WTC11 (cell line): ENCODE results near the gene CFAP299. TPM values are rescaled to one million over a fixed set of nuclear protein-coding genes. Genes with fewer than 3 reads are reported as not detected.

ENCODE experiments used
- ATAC-seq: fragments of 200-7000 bp; cut with Tn5 transposase; 2 replicates; pipeline ENCODE4 v1.10.0; 2021; ENCODE audit warnings: mild to moderate bottlenecking, moderate library complexity
- CTCF ChIA-PET: fragments of 300-600 bp; sonication (Branson Sonifier 250); formaldehyde crosslinking; loops from one replicate; lab custom pipeline; 2021; ENCODE audit warnings: antibody characterized with exemption; lab: Charles Lee
- POLR2A ChIA-PET: fragments of 350-600 bp; sonication (Branson Sonifier 250); formaldehyde crosslinking; loops from one replicate; lab custom pipeline; 2021; ENCODE audit warnings: antibody characterized with exemption; lab: Charles Lee
- DNase-seq: peaks from one replicate; pipeline ENCODE4 v3.0.0; 2021; ENCODE audit warnings: low spot score
- H3K27ac Mint-ChIP-seq: 2 replicates; pipeline ENCODE4 v1.8.0; 2021; ENCODE audit warnings: mixed read lengths
- H3K27me3 Mint-ChIP-seq: 2 replicates; pipeline ENCODE4 v1.8.0; 2021; ENCODE audit warnings: low read depth, mild to moderate bottlenecking, moderate library complexity, mixed read lengths
- H3K36me3 Mint-ChIP-seq: 2 replicates; pipeline ENCODE4 v1.8.0; 2021; ENCODE audit warnings: mixed read lengths
- H3K4me1 Mint-ChIP-seq: 2 replicates; pipeline ENCODE4 v1.8.0; 2022; ENCODE audit warnings: mixed read lengths
- H3K4me3 Mint-ChIP-seq: 2 replicates; pipeline ENCODE4 v1.8.0; 2021; ENCODE audit warnings: mild to moderate bottlenecking, moderate library complexity, mixed read lengths
- H3K9me3 Mint-ChIP-seq: 2 replicates; pipeline ENCODE4 v1.8.0; 2021; ENCODE audit warnings: mixed read lengths
- CREM ChIP-seq: sonication (generic); formaldehyde crosslinking; IDR thresholded peaks from 2 replicates; pipeline ENCODE4 v1.8.1; 2022; ENCODE audit warnings: mild to moderate bottlenecking, missing genetic modification reagents, moderate library complexity
- E2F5 ChIP-seq: sonication (generic); formaldehyde crosslinking; IDR thresholded peaks from 2 replicates; pipeline ENCODE4 v1.8.1; 2022; ENCODE audit warnings: mild to moderate bottlenecking, moderate library complexity, missing genetic modification reagents
- ELF4 ChIP-seq: sonication (generic); formaldehyde crosslinking; IDR thresholded peaks from 2 replicates; pipeline ENCODE4 v1.8.1; 2022; ENCODE audit warnings: low read depth, mild to moderate bottlenecking, moderate library complexity, missing genetic modification reagents
- ESRRA ChIP-seq: sonication (generic); formaldehyde crosslinking; IDR thresholded peaks from 2 replicates; pipeline ENCODE4 v1.8.1; 2022; ENCODE audit warnings: mild to moderate bottlenecking, missing genetic modification reagents, borderline replicate concordance
- FOXJ3 ChIP-seq: sonication (generic); formaldehyde crosslinking; IDR thresholded peaks from 2 replicates; pipeline ENCODE4 v1.9.0; 2021; ENCODE audit warnings: missing genetic modification reagents, mild to moderate bottlenecking, borderline replicate concordance
- FOXP4 ChIP-seq: sonication (generic); formaldehyde crosslinking; IDR thresholded peaks from 2 replicates; pipeline ENCODE4 v1.8.0; 2022; ENCODE audit warnings: mild to moderate bottlenecking, missing genetic modification reagents
- GRHL2 ChIP-seq: fragments of 250-450 bp; sonication (Bioruptor Pico); IDR thresholded peaks from 2 replicates; pipeline ENCODE4 v1.8.0; 2022; ENCODE audit warnings: mild to moderate bottlenecking, moderate library complexity; ENCODE audit not compliant: insufficient replicate concordance, severe bottlenecking
- MXD4 ChIP-seq: fragments of 250-450 bp; sonication (Bioruptor Pico); IDR thresholded peaks from 2 replicates; pipeline ENCODE4 v1.8.0; 2021; ENCODE audit warnings: mild to moderate bottlenecking, moderate library complexity, borderline replicate concordance
- OVOL2 ChIP-seq: fragments of 250-450 bp; sonication (Bioruptor Pico); IDR thresholded peaks from 2 replicates; pipeline ENCODE4 v1.9.0; 2021; ENCODE audit warnings: mild to moderate bottlenecking, borderline replicate concordance
- PRDM15 ChIP-seq: sonication (generic); formaldehyde crosslinking; IDR thresholded peaks from 2 replicates; pipeline ENCODE4 v1.8.0; 2022; ENCODE audit warnings: missing genetic modification reagents
- ZNF121 ChIP-seq: sonication (generic); formaldehyde crosslinking; IDR thresholded peaks from 2 replicates; pipeline ENCODE4 v1.8.0; 2023; ENCODE audit warnings: missing genetic modification reagents
- ZNF138 ChIP-seq: sonication (generic); formaldehyde crosslinking; conservative IDR thresholded peaks from 2 replicates; pipeline ENCODE4 v1.8.1; 2022; ENCODE audit warnings: mild to moderate bottlenecking, moderate library complexity, missing genetic modification reagents
- ZNF281 ChIP-seq: sonication (generic); formaldehyde crosslinking; IDR thresholded peaks from 2 replicates; pipeline ENCODE4 v1.8.0; 2023; ENCODE audit warnings: mild to moderate bottlenecking, missing genetic modification reagents
- ZNF416 ChIP-seq: fragments of 250-450 bp; sonication (Bioruptor Pico); IDR thresholded peaks from 2 replicates; pipeline ENCODE4 v1.9.0; 2021; ENCODE audit warnings: mild to moderate bottlenecking, inconsistent platforms
- ZNF532 ChIP-seq: fragments of 250-450 bp; sonication (Bioruptor Pico); IDR thresholded peaks from 2 replicates; pipeline ENCODE4 v1.9.0; 2021; ENCODE audit warnings: mild to moderate bottlenecking, borderline replicate concordance
- total RNA-seq: library from RNA; stranded (reverse); gene quantifications from 3 replicates; pipeline ENCODE4 v1.2.3, GENCODE V29; 2021
- TF ChIP-seq, protein P1 (sequence below): sonication (generic); formaldehyde crosslinking; IDR thresholded peaks from 2 replicates; pipeline ENCODE4 v1.8.1; 2023; ENCODE audit warnings: mild to moderate bottlenecking, missing genetic modification reagents

CFAP299 gene
- total RNA-seq, 1 experiment from 2014 or later: not detected

DNA sequence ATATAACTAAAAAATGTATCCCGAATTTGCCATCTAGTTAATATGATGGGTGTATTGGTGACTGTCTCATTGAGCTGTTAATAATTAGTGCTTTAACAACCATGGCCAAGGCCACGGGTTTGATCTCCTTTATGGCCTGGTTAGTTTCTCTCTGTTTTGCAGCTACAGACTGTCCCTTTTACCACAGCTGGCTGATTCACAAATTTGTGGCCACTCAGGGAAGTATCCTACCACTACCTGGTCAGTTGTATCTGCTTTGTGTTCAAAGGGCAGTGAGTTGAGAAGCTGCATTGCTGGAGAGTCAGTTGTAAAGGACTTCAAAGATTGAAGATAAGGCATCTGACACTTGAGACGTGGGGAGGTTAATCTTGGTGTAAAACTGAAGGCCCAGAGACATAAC is 475.9 kb downstream of the CFAP299 start:
- CTCF ChIA-PET: no interaction called here

More for the DNA sequence above, 475.9 kb downstream of the CFAP299 start:
- no peaks in the 10 kb centered on the region for H3K36me3 Mint-ChIP-seq
- DNase-seq (no peak), ATAC-seq (no peak)
- no peak overlapping the region for H3K4me3 Mint-ChIP-seq
- POLR2A ChIA-PET: no interaction called here
- H3K9me3 Mint-ChIP-seq: no peaks in the 10 kb centered on the region
- no peaks in the 10 kb centered on the region for H3K27me3 Mint-ChIP-seq
- TF ChIP-seq ESRRA (CRISPR knock-in tag) (no peak), FOXJ3 (no peak), ZNF281 (no peak), PRDM15 (CRISPR knock-in tag) (no peak), ELF4 (CRISPR knock-in tag) (no peak), ZNF416 (CRISPR knock-in tag) (no peak), GRHL2 (no peak), OVOL2 (CRISPR knock-in tag) (no peak), ZNF138 (CRISPR knock-in tag) (no peak), ZNF121 (CRISPR knock-in tag) (no peak), FOXP4 (CRISPR knock-in tag) (no peak), ZNF532 (CRISPR knock-in tag) (no peak), CREM (no peak), MXD4 (CRISPR knock-in tag) (no peak), E2F5 (CRISPR knock-in tag) (no peak)
- TF ChIP-seq, protein P1, sequence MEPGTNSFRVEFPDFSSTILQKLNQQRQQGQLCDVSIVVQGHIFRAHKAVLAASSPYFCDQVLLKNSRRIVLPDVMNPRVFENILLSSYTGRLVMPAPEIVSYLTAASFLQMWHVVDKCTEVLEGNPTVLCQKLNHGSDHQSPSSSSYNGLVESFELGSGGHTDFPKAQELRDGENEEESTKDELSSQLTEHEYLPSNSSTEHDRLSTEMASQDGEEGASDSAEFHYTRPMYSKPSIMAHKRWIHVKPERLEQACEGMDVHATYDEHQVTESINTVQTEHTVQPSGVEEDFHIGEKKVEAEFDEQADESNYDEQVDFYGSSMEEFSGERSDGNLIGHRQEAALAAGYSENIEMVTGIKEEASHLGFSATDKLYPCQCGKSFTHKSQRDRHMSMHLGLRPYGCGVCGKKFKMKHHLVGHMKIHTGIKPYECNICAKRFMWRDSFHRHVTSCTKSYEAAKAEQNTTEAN: no peak
- peaks cover 8% of the 10 kb centered on the region for H3K4me1 Mint-ChIP-seq
- no peak overlapping the region for H3K27ac Mint-ChIP-seq
